HG02938 (cell line): ENCODE results near the gene TAS2R60.
"Not testable (repeated sequence)": the region's sequence is repeated elsewhere in the genome, so short reads cannot be mapped to it uniquely, and the experiment has no call there.

Experiments
- ATAC-seq: cut with Tn5 transposase; IDR thresholded peaks from one replicate; pipeline ENCODE4 v1.9.1; 2021; ENCODE audit warnings: mild to moderate bottlenecking, moderate library complexity; ENCODE audit not compliant: unreplicated experiment

TAS2R60 gene

GRCh38 chr7:143443153-143443552 lies at the start of gene TAS2R60:
Gene TAS2R60, plus strand, starts transcription at chr7:143443453. Its CDS starts 0 bp downstream, at chr7:143443453.
- no peak for ATAC-seq

GRCh38 chr7:143394068-143394467 lies 49.2 kb upstream of the TAS2R60 start:
- no peak for ATAC-seq

GRCh38 chr7:143394777-143395176 lies 48.5 kb upstream of the TAS2R60 start:
- no peak for ATAC-seq

GRCh38 chr7:143395187-143396149 lies 47.8 kb upstream of the TAS2R60 start:
- peak; percentile 61 for ATAC-seq

GRCh38 chr7:143396182-143396581 lies 47.1 kb upstream of the TAS2R60 start:
- ATAC-seq = no peak

GRCh38 chr7:143396625-143397556 lies 46.4 kb upstream of the TAS2R60 start:
- ATAC-seq = no peak

GRCh38 chr7:143397710-143398530 lies 45.3 kb upstream of the TAS2R60 start:
- ATAC-seq = no peak

- no peak for ATAC-seq
Measured at GRCh38 chr7:143398616-143399015, 44.6 kb upstream of the TAS2R60 start.

GRCh38 chr7:143399151-143399550 lies 44.1 kb upstream of the TAS2R60 start:
- no peak for ATAC-seq

- no peak for ATAC-seq
Measured at GRCh38 chr7:143399642-143400041, 43.6 kb upstream of the TAS2R60 start.

GRCh38 chr7:143401265-143401664 lies 42.0 kb upstream of the TAS2R60 start:
- no peak for ATAC-seq

GRCh38 chr7:143402233-143402632 lies 41.0 kb upstream of the TAS2R60 start:
- not testable (repeated sequence) for ATAC-seq

GRCh38 chr7:143405173-143406001 lies 37.9 kb upstream of the TAS2R60 start:
- ATAC-seq = no peak

GRCh38 chr7:143406002-143406357 lies 37.3 kb upstream of the TAS2R60 start:
- no peak for ATAC-seq

GRCh38 chr7:143407287-143408251 lies 35.7 kb upstream of the TAS2R60 start:
- ATAC-seq = no peak

- no peak for ATAC-seq
Measured at GRCh38 chr7:143408252-143408685, 35.0 kb upstream of the TAS2R60 start.

GRCh38 chr7:143408686-143409561 lies 34.3 kb upstream of the TAS2R60 start, which contains the start of gene EPHA1:
Gene EPHA1, minus strand, starts transcription at chr7:143408856. Its CDS starts 51 bp downstream, at chr7:143408805.
- no peak for ATAC-seq
